HepG2 (cell line): ENCODE data around the gene LRRN2. TPM values are rescaled to one million over a fixed set of nuclear protein-coding genes. Genes with fewer than 3 reads are reported as not detected.

Experiments
- ATAC-seq: fragments of 200-7000 bp; cut with Tn5 transposase; 3 replicates; pipeline ENCODE4 v1.9.1; 2020; ENCODE audit warnings: mild to moderate bottlenecking, moderate library complexity
- BruUV-seq: library from RNA; stranded (reverse); fragments of 400-500 nt; replicated peaks from 2 replicates; lab custom pipeline; 2021; lab: Mats Ljungman, UMichigan
- CTCF ChIA-PET: fragments of 300-600 bp; formaldehyde crosslinking; extraction: SDS; loops from one replicate; lab custom pipeline; 2021; ENCODE audit warnings: low total read pairs, inconsistent platforms, low intra/inter-chr PET ratio; lab: Yijun Ruan, JAX
- POLR2A ChIA-PET: fragments of 350-600 bp; sonication (Branson Sonifier 250); formaldehyde crosslinking; loops from one replicate; lab custom pipeline; 2020; ENCODE audit warnings: antibody characterized with exemption, inconsistent platforms; lab: Yijun Ruan, JAX
- DNase-seq: peaks from one replicate; pipeline ENCODE4 v3.0.0-alpha.2; 2015; ENCODE audit warnings: low spot score
- FAIRE-seq: peaks from 3 replicates; lab custom pipeline; 2011; peaks lifted over from hg19 to GRCh38; lab: Jason Lieb, UNC
- H2AFZ ChIP-seq: one replicate; pipeline ENCODE4 v1.6.1; 2011; ENCODE audit warnings: low read length, inconsistent platforms
- H3K27ac ChIP-seq: fragments of 300-600 bp; 3 replicates; pipeline ENCODE4 v1.8.0; 2011; ENCODE audit warnings: mixed run types, mild to moderate bottlenecking, mixed read lengths, low read length, inconsistent platforms; ENCODE audit not compliant: insufficient read depth; ENCODE audit errors: extremely low read length
- H3K27me3 ChIP-seq, 2 experiments: fragments of 200-600 bp in 1 of 2; 2 replicates in 1 of 2; 3 replicates in 1 of 2; pipeline versions ENCODE4 v1.6.0 to v1.8.0; 2011; ENCODE audit warnings: low read length in 2 of 2, mild to moderate bottlenecking in 2 of 2, moderate library complexity in 2 of 2, inconsistent platforms in 1 of 2; ENCODE audit not compliant: insufficient read depth in 2 of 2, control insufficient read depth in 1 of 2
- H3K36me3 ChIP-seq, 2 experiments: fragments of 200-600 bp in 1 of 2; replicated peaks in 1 of 2; 2 replicates in 1 of 2; 3 replicates in 1 of 2; pipeline versions ENCODE4 v1.5.1 to v1.8.0; 2011; ENCODE audit warnings: low read length in 2 of 2, inconsistent platforms in 1 of 2; ENCODE audit not compliant: insufficient read depth in 2 of 2, control insufficient read depth in 1 of 2
- H3K4me1 ChIP-seq: 2 replicates; pipeline ENCODE4 v1.5.1; 2012; ENCODE audit warnings: low read length, inconsistent platforms; ENCODE audit not compliant: insufficient read depth
- H3K4me2 ChIP-seq: 2 replicates; pipeline ENCODE4 v1.6.0; 2011; ENCODE audit warnings: low read depth, low read length, inconsistent platforms
- H3K4me3 ChIP-seq, 3 experiments: fragments of 200-600 bp in 1 of 3; sonication (generic), shearing (Covaris generic) in 1 of 3; replicated peaks in 1 of 3; 2 replicates each; pipeline ENCODE4 v1.5.1; 2011 to 2016; ENCODE audit warnings: low read length in 3 of 3, inconsistent platforms in 2 of 3, low read depth in 2 of 3, mild to moderate bottlenecking in 2 of 3, control low read depth in 1 of 3, mixed read lengths in 1 of 3; ENCODE audit not compliant: insufficient read depth in 1 of 3
- H3K79me2 ChIP-seq: one replicate; pipeline ENCODE4 v1.6.1; 2011; ENCODE audit warnings: low read length, inconsistent platforms; ENCODE audit not compliant: insufficient read depth
- H3K9ac ChIP-seq: 2 replicates; pipeline ENCODE4 v1.6.0; 2011; ENCODE audit warnings: mild to moderate bottlenecking, low read depth, low read length, inconsistent platforms; ENCODE audit not compliant: insufficient read depth
- H3K9me3 ChIP-seq: 2 replicates; pipeline ENCODE4 v1.5.1; 2012; ENCODE audit warnings: mild to moderate bottlenecking, low read length
- H4K20me1 ChIP-seq: 2 replicates; pipeline ENCODE4 v1.6.0; 2011; ENCODE audit warnings: inconsistent platforms, mild to moderate bottlenecking, low read length, moderate library complexity; ENCODE audit not compliant: insufficient read depth
- PAXIP1 ChIP-seq: sonication (generic); formaldehyde crosslinking; conservative IDR thresholded peaks from 2 replicates; pipeline ENCODE4 v1.4.0; 2020; ENCODE audit warnings: mild to moderate bottlenecking, missing genetic modification reagents, moderate library complexity
- SRSF4 ChIP-seq: fragments of 200-400 bp; formaldehyde crosslinking; IDR thresholded peaks from one replicate; pipeline ENCODE4 v1.6.1; 2018; ENCODE audit warnings: mild to moderate bottlenecking, low read depth, low read length, moderate library complexity; ENCODE audit not compliant: poor library complexity, severe bottlenecking
- ZBTB44 ChIP-seq: sonication (generic); formaldehyde crosslinking; IDR thresholded peaks from 2 replicates; pipeline ENCODE4 v1.4.0; 2020; ENCODE audit warnings: missing genetic modification reagents
- ZFP1 ChIP-seq: IDR thresholded peaks from 2 replicates; pipeline ENCODE4 v1.6.1; 2016
- ZNF160 ChIP-seq: sonication (generic); formaldehyde crosslinking; IDR thresholded peaks from 2 replicates; pipeline ENCODE4 v1.8.0; 2022; ENCODE audit warnings: mild to moderate bottlenecking, inconsistent platforms, missing genetic modification reagents
- ZNF230 ChIP-seq: sonication (generic); formaldehyde crosslinking; IDR thresholded peaks from 2 replicates; pipeline ENCODE4 v1.4.0; 2020; ENCODE audit warnings: mild to moderate bottlenecking, missing genetic modification reagents
- ZNF280B ChIP-seq: sonication (generic); formaldehyde crosslinking; IDR thresholded peaks from 2 replicates; pipeline ENCODE4 v1.5.0; 2020; ENCODE audit warnings: missing genetic modification reagents, mild to moderate bottlenecking, borderline replicate concordance
- ZNF382 ChIP-seq: sonication (generic); formaldehyde crosslinking; IDR thresholded peaks from 2 replicates; pipeline ENCODE4 v1.5.0; 2020; ENCODE audit warnings: missing genetic modification reagents, mild to moderate bottlenecking, borderline replicate concordance
- ZNF790 ChIP-seq: sonication (generic); formaldehyde crosslinking; IDR thresholded peaks from 2 replicates; pipeline ENCODE4 v1.8.0; 2022; ENCODE audit warnings: missing genetic modification reagents, mild to moderate bottlenecking, borderline replicate concordance
- ZSCAN22 ChIP-seq: sonication (generic); formaldehyde crosslinking; IDR thresholded peaks from 2 replicates; pipeline ENCODE4 v1.4.0; 2020; ENCODE audit warnings: mild to moderate bottlenecking, missing genetic modification reagents
- WGBS: methylation state at CpG from one replicate; pipeline ENCODE4 v1.1.6; 2017; ENCODE audit warnings: low lambda C conversion rate; 5-methylcytosine and 5-hydroxymethylcytosine counted together
- in situ Hi-C: cut with HindIII; loops from 2 replicates; pipeline ENCODE4 v1.10.0; 2017; ENCODE audit warnings: low pct_unique_long_range_greater_than_20kb; ENCODE audit not compliant: extremely low pct_ligation_motif_present
- intact Hi-C: fragments of 100-400 bp; cut with micrococcal nuclease; formaldehyde crosslinking; loops from one replicate; pipeline ENCODE4 v1.10.0; 2022; ENCODE audit not compliant: unreplicated experiment
- polyA plus RNA-seq, 8 experiments: library from polyadenylated mRNA; depleted of rRNA in 3 of 8; stranded (reverse) in 7 of 8; unstranded in 1 of 8; fragments of >200 nt; fragmentation: Illumina TruSeq in 4 of 8; extraction: Trizol in 4 of 8; gene quantifications; 2 replicates each; pipeline versions ENCODE4 v1.2.1 to v1.2.3, GENCODE V29; 2011 to 2016; ENCODE audit warnings: low read depth in 4 of 8, missing spikeins in 1 of 8, mixed read lengths in 1 of 8; ENCODE audit not compliant: insufficient read depth in 1 of 8
- total RNA-seq, 5 experiments: library from RNA; depleted of rRNA; stranded (reverse); fragments of >200 nt; fragmentation: Illumina TruSeq; extraction: Trizol; gene quantifications; 2 replicates each; pipeline ENCODE4 v1.2.3, GENCODE V29; 2016; ENCODE audit warnings: low read depth in 1 of 5

LRRN2 gene
- total and polyA plus RNA-seq, 2 of the 13 experiments (the other 11 are each of a cell fraction or from before 2014, with no cell fraction given), result not detected

- TF ChIP-seq ZNF280B (CRISPR knock-in tag) (no peak), ZNF160 (CRISPR knock-in tag) (no peak)
- TF ChIP-seq, all 625 proteins: peak for 0
These were observed 19.9 kb upstream of the LRRN2 start (continued) for GRCh38 chr1:204705493-204705811.

- no peak for FAIRE-seq
- Histone ChIP-seq H4K20me1 (no peaks in the 10 kb centered on the region), H3K79me2 (no peaks in the 10 kb centered on the region), H2AFZ (no peak overlapping the region), H3K27ac (no peak overlapping the region), H3K27me3 (peaks cover 0 to 8% of the 10 kb centered on the region in 2 experiments; a peak in 2 of 5 replicates), H3K4me2 (no peak overlapping the region), H3K36me3 (no peaks in the 10 kb centered on the region), H3K4me1 (no peaks in the 10 kb centered on the region), H3K9me3 (no peaks in the 10 kb centered on the region)
- CTCF ChIA-PET, result no interaction called here
- 35% methylated on average over 4 of the region's 4 CpGs for WGBS
- in situ Hi-C loops, result no loop called here
- intact Hi-C loops, result no loop called here
- BruUV-seq, result no TSS peak
- TF ChIP-seq ZNF382 (CRISPR knock-in tag) (no peak), ZNF790 (no peak), ZFP1 (CRISPR knock-in tag) (no peak), ZBTB44 (no peak), ZSCAN22 (CRISPR knock-in tag) (no peak), PAXIP1 (CRISPR knock-in tag) (no peak), SRSF4 (no peak), ZNF230 (CRISPR knock-in tag) (no peak)
- TF ChIP-seq, all 625 proteins: peak for 0
- ATAC-seq (no peak), DNase-seq (no peak)
- Histone ChIP-seq H3K4me3 (no peak overlapping the region), H3K9ac (no peak overlapping the region)
- POLR2A ChIA-PET, result no interaction called here
These were observed 19.4 kb upstream of the LRRN2 start for GRCh38 chr1:204704794-204705492.
